AG04449 (cell line): Measurements from ENCODE around the gene ORM2.

Experiments used
- CTCF ChIA-PET: fragments of 350-600 bp; formaldehyde crosslinking; extraction: SDS; loops from one replicate; lab custom pipeline; 2021; ENCODE audit warnings: antibody characterized with exemption; lab: Yijun Ruan, JAX
- POLR2A ChIA-PET: fragments of 400-600, 350-600 bp; formaldehyde crosslinking; extraction: SDS; loops from one replicate; lab custom pipeline; 2020; ENCODE audit warnings: antibody characterized with exemption, inconsistent platforms; lab: Yijun Ruan, JAX
- DNase-seq: peaks from one replicate; pipeline ENCODE4 v3.0.0-alpha.2; 2010; ENCODE audit warnings: low read depth, low spot score
- H3K4me3 ChIP-seq: 2 replicates; pipeline ENCODE4 v1.5.1; 2011; ENCODE audit warnings: low read depth, mild to moderate bottlenecking, control low read depth, low read length
- CTCF ChIP-seq: IDR thresholded peaks from one replicate; pipeline ENCODE4 v1.5.1; 2011; ENCODE audit warnings: mild to moderate bottlenecking, moderate library complexity, low read length, control low read depth, inconsistent platforms; ENCODE audit not compliant: insufficient read depth; ENCODE audit errors: missing control alignments

The ORM2 gene

GRCh38 chr9:114291064-114291474 is 38.6 kb upstream of the ORM2 start:
- no peak overlapping the region for H3K4me3 ChIP-seq
- TF ChIP-seq CTCF, result peak; percentile 74
- POLR2A ChIA-PET, result interaction anchor here (0.7 to 1.1 kb wide), 3 partner anchors 27 to 183 kb away, joined by 3 to 7 read pairs (median 3); no protein-coding TSS in a partner anchor
- no peak for DNase-seq
- CTCF ChIA-PET, result interaction anchor here (0.7 to 18.7 kb wide), 67 partner anchors 9 to 554 kb away, joined by 3 to 686 read pairs (median 6); partner anchors contain the start of genes AMBP, COL27A1 and KIF12

GRCh38 chr9:114291886-114292590 is 37.6 kb upstream of the ORM2 start:
- no peak overlapping the region for H3K4me3 ChIP-seq
- no peak for TF ChIP-seq CTCF
- no peak for DNase-seq
- ChIA-PET POLR2A (no interaction called here), CTCF (interaction anchor here (0.8 to 18.7 kb wide), 38 partner anchors 8 to 484 kb away, joined by 3 to 686 read pairs (median 9); partner anchors contain the start of genes AMBP, COL27A1 and KIF12)

GRCh38 chr9:114294664-114295063 is 35.0 kb upstream of the ORM2 start:
- ChIA-PET CTCF (interaction anchor here (1.1 to 18.7 kb wide), 6 partner anchors 9 to 212 kb away, joined by 3 to 686 read pairs (median 22); partner anchors contain the start of gene COL27A1), POLR2A (no interaction called here)
- H3K4me3 ChIP-seq, result no peak overlapping the region
- TF ChIP-seq CTCF, result no peak
- DNase-seq, result no peak

GRCh38 chr9:114296338-114296737 is 33.3 kb upstream of the ORM2 start:
- POLR2A ChIA-PET, result no interaction called here
- no peak for DNase-seq
- CTCF ChIA-PET, result interaction anchor here (0.8 to 18.7 kb wide), 5 partner anchors 139 to 213 kb away, joined by 3 to 686 read pairs (median 38); partner anchors contain the start of gene COL27A1
- H3K4me3 ChIP-seq, result no peak overlapping the region
- TF ChIP-seq CTCF, result no peak

GRCh38 chr9:114299286-114300152 is 30.1 kb upstream of the ORM2 start:
- no peak for TF ChIP-seq CTCF
- ChIA-PET CTCF (interaction anchor here (0.7 to 18.7 kb wide), 8 partner anchors 9 to 219 kb away, joined by 3 to 686 read pairs (median 4); no protein-coding TSS in a partner anchor), POLR2A (no interaction called here)
- DNase-seq, result no peak
- no peak overlapping the region for H3K4me3 ChIP-seq
